PC-9 (cell line): ENCODE measurements around the gene DPP10.

Experiments
- EZH2 ChIP-seq: fragments of 200-600 bp; sonication (generic); IDR thresholded peaks from 2 replicates; pipeline ENCODE4 v1.8.0; 2017; ENCODE audit warnings: antibody characterized with exemption, low read depth
- TF ChIP-seq, protein P1 (sequence below): fragments of 200-600 bp; sonication (generic); conservative IDR thresholded peaks from 2 replicates; pipeline ENCODE4 v1.6.1; 2017; ENCODE audit warnings: mixed run types, antibody characterized with exemption, mild to moderate bottlenecking, moderate library complexity

DNA sequence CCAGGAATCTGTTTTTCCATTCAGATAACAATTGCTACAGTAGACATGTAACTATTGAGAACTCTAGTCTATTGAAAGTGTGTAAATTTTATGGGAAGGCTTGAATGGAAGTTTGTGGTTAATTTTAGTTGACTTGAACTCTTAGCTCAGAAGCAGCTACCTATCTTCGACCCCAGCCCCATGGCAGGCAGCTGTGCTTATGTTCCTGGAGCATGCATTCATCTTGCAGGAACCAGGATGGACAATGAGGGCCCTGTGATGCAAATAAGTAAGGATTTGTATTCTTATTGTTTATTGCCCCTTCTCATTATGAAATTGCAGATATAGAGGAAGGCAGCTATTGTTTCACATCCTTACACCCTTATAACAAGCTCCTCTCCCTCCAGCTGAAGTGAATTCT is 1252.2 kb downstream of the DPP10 start:
- TF ChIP-seq, protein P1, sequence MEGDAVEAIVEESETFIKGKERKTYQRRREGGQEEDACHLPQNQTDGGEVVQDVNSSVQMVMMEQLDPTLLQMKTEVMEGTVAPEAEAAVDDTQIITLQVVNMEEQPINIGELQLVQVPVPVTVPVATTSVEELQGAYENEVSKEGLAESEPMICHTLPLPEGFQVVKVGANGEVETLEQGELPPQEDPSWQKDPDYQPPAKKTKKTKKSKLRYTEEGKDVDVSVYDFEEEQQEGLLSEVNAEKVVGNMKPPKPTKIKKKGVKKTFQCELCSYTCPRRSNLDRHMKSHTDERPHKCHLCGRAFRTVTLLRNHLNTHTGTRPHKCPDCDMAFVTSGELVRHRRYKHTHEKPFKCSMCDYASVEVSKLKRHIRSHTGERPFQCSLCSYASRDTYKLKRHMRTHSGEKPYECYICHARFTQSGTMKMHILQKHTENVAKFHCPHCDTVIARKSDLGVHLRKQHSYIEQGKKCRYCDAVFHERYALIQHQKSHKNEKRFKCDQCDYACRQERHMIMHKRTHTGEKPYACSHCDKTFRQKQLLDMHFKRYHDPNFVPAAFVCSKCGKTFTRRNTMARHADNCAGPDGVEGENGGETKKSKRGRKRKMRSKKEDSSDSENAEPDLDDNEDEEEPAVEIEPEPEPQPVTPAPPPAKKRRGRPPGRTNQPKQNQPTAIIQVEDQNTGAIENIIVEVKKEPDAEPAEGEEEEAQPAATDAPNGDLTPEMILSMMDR = no peak
- no peak for TF ChIP-seq EZH2
